Heart left ventricle (tissue), 16 donors: ENCODE data around the gene PSEN2. TPM values are rescaled to one million over a fixed set of nuclear protein-coding genes. Genes with fewer than 3 reads are reported as not detected.

Experiments used
- ATAC-seq, 4 donors: fragments of 200-7000 bp; cut with Tn5 transposase; one replicate each; pipeline ENCODE4 v1.9.1; 2020 to 2022; ENCODE audit warnings: moderate library complexity in 4 of 4, mild to moderate bottlenecking in 3 of 4, moderate number of reproducible peaks in 1 of 4
- DNase-seq, 5 donors: peaks; one replicate each; pipeline ENCODE4 v3.0.0-alpha.2; 2020
- H3K27ac ChIP-seq, 12 donors: fragments of 200-600 bp; sonication (generic) in 4 of 12; one replicate each; pipeline versions ENCODE4 v1.5.0 to v1.8.0; 2016 to 2022; ENCODE audit warnings: mild to moderate bottlenecking in 2 of 12
- H3K27me3 ChIP-seq, 9 donors: fragments of 200-600 bp; sonication (generic) in 2 of 9; one replicate each; pipeline versions ENCODE4 v1.5.1 to v1.8.0; 2016 to 2022; ENCODE audit warnings: mild to moderate bottlenecking in 3 of 9
- H3K36me3 ChIP-seq, 9 donors: fragments of 200-600 bp; sonication (generic) in 2 of 9; one replicate each; pipeline versions ENCODE4 v1.5.0 to v1.8.0; 2018 to 2022; ENCODE audit warnings: mild to moderate bottlenecking in 2 of 9
- H3K4me1 ChIP-seq, 12 donors: fragments of 200-600 bp; sonication (generic) in 4 of 12; one replicate each; pipeline versions ENCODE4 v1.5.0 to v1.8.0; 2016 to 2022; ENCODE audit warnings: mild to moderate bottlenecking in 3 of 12
- H3K4me3 ChIP-seq, 12 donors: fragments of 200-600 bp; sonication (generic) in 4 of 12; one replicate each; pipeline versions ENCODE4 v1.5.0 to v1.8.0; 2017 to 2022; ENCODE audit warnings: mild to moderate bottlenecking in 9 of 12, moderate library complexity in 4 of 12
- H3K9me3 ChIP-seq, 12 donors: fragments of 200-600 bp; sonication (generic) in 4 of 12; one replicate each; pipeline versions ENCODE4 v1.5.0 to v1.8.0; 2016 to 2022; ENCODE audit warnings: mild to moderate bottlenecking in 1 of 12
- CTCF ChIP-seq, 12 donors: fragments of 200-600 bp; sonication (generic) in 4 of 12; IDR thresholded peaks; one replicate each; pipeline versions ENCODE4 v1.5.0 to v1.8.0; 2018 to 2022; ENCODE audit warnings: antibody characterized with exemption in 12 of 12, mild to moderate bottlenecking in 5 of 12
- POLR2A ChIP-seq, 2 donors: fragments of 450-650 bp; IDR thresholded peaks; one replicate each; pipeline ENCODE4 v1.6.1; 2017; ENCODE audit warnings: antibody characterized with exemption in 2 of 2, mild to moderate bottlenecking in 2 of 2, moderate library complexity in 2 of 2
- WGBS, 4 donors: extraction: QIAGEN DNeasy Blood & Tissue Kit in 2 of 4; methylation state at CpG; one replicate each; pipeline versions ENCODE4 v1.1.5 to v1.1.7; 2013 to 2018; 5-methylcytosine and 5-hydroxymethylcytosine counted together
- intact Hi-C, 10 donors: fragments of 100-400 bp; cut with DNase I; formaldehyde crosslinking; loops; one replicate each; pipeline versions ENCODE4 v1.11.1 to v1.14.2; 2022
- polyA plus RNA-seq, 2 donors: library from polyadenylated mRNA; stranded (reverse); fragments of 200-250 nt; gene quantifications; one replicate each; pipeline ENCODE4 v1.2.3, GENCODE V29; 2013
- total RNA-seq, 9 donors: library from RNA; depleted of rRNA in 2 of 9; stranded (reverse); fragments of >200 nt in 2 of 9; fragmentation: NEBNext Ultra II Directional in 3 of 9; extraction: Animal tissue kit (Norgen Biotek cat#: 25700) in 3 of 9; gene quantifications; one replicate each; pipeline versions ENCODE4 v1.1.0 to v1.2.4, GENCODE V29; 2016 to 2023
- donor health status: ischemic (EF 13 %, LVEDD 7.1; RV severe dilation, severe dysfunction).
- donor health status: healthy with polysubstance abuse.
- donor health status: DM: no; HTN: yes; CAD: no.
- donor health status: DM: no; HTN: no; CAD: no.
- donor health status: ischemic (EF 25% LVEDD 6.9; RV normal size, moderate dysfunction).
- donor health status: ischemic (EF 25% LVEDD 5.7; RV mildly dilated, moderate dysfunction).
- donor health status: healthy.
- donor health status: DM: yes; HTN: yes; CAD: no.
- donor health status: ischemic (EF 35%, LVEDD 5.7; RV mildly dilated, moderate dysfunction).
- donor health status: nonischemic (EF 11% LVEDD 7.7; RV severe dilation, severe dysfunction).
- donor health status: DM: yes; HTN: yes; CAD: no.
- donor health status: PGD.
- donor health status: ischemic (EF 29% LVEDD 5.4; RV normal size, mild dysfunction).
- donor health status: nonischemic (EF 23%, LVEDD 6.1; RV moderate dilation, normal function).

PSEN2 gene
- total and polyA plus RNA-seq, 11 donors: 12.3 to 30.9 (median 19.5) TPM

GRCh38 chr1:226826479-226827261 is 43.7 kb upstream of the PSEN2 start:
- intact Hi-C loops: loop anchor here in 9 of 10 donors (1.0 to 10.0 kb wide), 10 partner anchors 84 to 402 kb away; partner anchors contain the start of genes STUM (in 6 of the 9) and ITPKB (in 4 of the 9)
- ATAC-seq (no peak), DNase-seq (no peak)
- Histone ChIP-seq H3K4me3 (no peak overlapping the region), H3K4me1 (peaks cover 3 to 30% (median 21%) of the 10 kb centered on the region in 12 donors), H3K9me3 (no peaks in the 10 kb centered on the region), H3K27me3 (no peaks in the 10 kb centered on the region), H3K27ac (peak overlapping the region in 7 of 12 donors; percentile 78 to 87 (median 84)), H3K36me3 (no peaks in the 10 kb centered on the region)
- TF ChIP-seq POLR2A (IDR thresholded peaks at IDR 0.05): no peak
- no peak for TF ChIP-seq CTCF (IDR thresholded peaks at IDR 0.05)
- WGBS, 4 donors: 94 to 96% (median 95%) methylated on average over 19 of the region's 19 CpGs

GRCh38 chr1:226827458-226827857 is 43.0 kb upstream of the PSEN2 start:
- no peak for TF ChIP-seq CTCF (IDR thresholded peaks at IDR 0.05)
- TF ChIP-seq POLR2A (IDR thresholded peaks at IDR 0.05): no peak
- Histone ChIP-seq H3K9me3 (no peaks in the 10 kb centered on the region), H3K4me1 (peaks cover 0 to 22% (median 14%) of the 10 kb centered on the region in 12 donors), H3K36me3 (no peaks in the 10 kb centered on the region), H3K27me3 (no peaks in the 10 kb centered on the region), H3K27ac (peak overlapping the region; percentile 27 to 93 (median 85)), H3K4me3 (peak overlapping the region in 8 of 12 donors; percentile 18 to 47 (median 33))
- intact Hi-C loops: loop anchor here in 9 of 10 donors (1.0 to 10.0 kb wide), 10 partner anchors 85 to 403 kb away; partner anchors contain the start of genes STUM (in 6 of the 9) and ITPKB (in 4 of the 9)
- peak in 4 of 5 donors; percentile 70 to 81 (median 72) for DNase-seq
- ATAC-seq: peak; percentile 74 to 81 (median 78)
- 46 to 62% (median 53%) methylated on average over 11 of the region's 11 CpGs for WGBS, 4 donors

GRCh38 chr1:226827968-226828513 is 42.4 kb upstream of the PSEN2 start:
- intact Hi-C loops: loop anchor here (1.0 to 10.0 kb wide), 14 partner anchors 86 to 403 kb away; partner anchors contain the start of genes STUM (in 6 of the 10) and ITPKB (in 4 of the 10)
- 5 to 9% (median 6%) methylated on average over 18 to 19 of the region's 19 CpGs for WGBS, 4 donors

More at GRCh38 chr1:226827968-226828513, 42.4 kb upstream of the PSEN2 start:
- peak; percentile 96 to 98 (median 97) for ATAC-seq
- peaks cover 0 to 20% (median 14%) of the 10 kb centered on the region in 12 donors for H3K4me1 ChIP-seq
- no peak for TF ChIP-seq POLR2A (IDR thresholded peaks at IDR 0.05)
- TF ChIP-seq CTCF (IDR thresholded peaks at IDR 0.05): peak; percentile 92 to 98 (median 96)
- DNase-seq: peak; percentile 94 to 98 (median 97)
- no peaks in the 10 kb centered on the region for H3K36me3 ChIP-seq
- H3K27ac ChIP-seq: peak overlapping the region; percentile 27 to 93 (median 85)
- no peaks in the 10 kb centered on the region for H3K27me3 ChIP-seq
- peak overlapping the region in 8 of 12 donors; percentile 18 to 47 (median 33) for H3K4me3 ChIP-seq
- no peaks in the 10 kb centered on the region for H3K9me3 ChIP-seq
